Skeletal muscle tissue (tissue), 4 donors: ENCODE data around the gene RS1. TPM values are rescaled to one million over a fixed set of nuclear protein-coding genes. Genes with fewer than 3 reads are reported as not detected.

Experiments used
- H3K27ac ChIP-seq: one replicate; pipeline ENCODE4 v1.7.0; 2013; ENCODE audit warnings: mild to moderate bottlenecking, low read depth, low read length, inconsistent platforms
- H3K27me3 ChIP-seq, 3 donors: one replicate each; pipeline ENCODE4 v1.7.0; 2013; ENCODE audit warnings: low read length in 3 of 3; ENCODE audit not compliant: control insufficient read depth in 3 of 3, insufficient read depth in 3 of 3
- H3K36me3 ChIP-seq, 3 donors: one replicate each; pipeline ENCODE4 v1.7.0; 2013; ENCODE audit warnings: low read length in 3 of 3; ENCODE audit not compliant: control insufficient read depth in 3 of 3, insufficient read depth in 3 of 3
- H3K4me1 ChIP-seq, 3 donors: one replicate each; pipeline ENCODE4 v1.7.0; 2013; ENCODE audit warnings: low read length in 3 of 3, mild to moderate bottlenecking in 3 of 3; ENCODE audit not compliant: control insufficient read depth in 3 of 3, insufficient read depth in 3 of 3
- H3K4me3 ChIP-seq, 3 donors: one replicate each; pipeline ENCODE4 v1.7.0; 2013; ENCODE audit warnings: low read length in 3 of 3
- H3K9ac ChIP-seq, 3 donors: one replicate each; pipeline ENCODE4 v1.7.0; 2013; ENCODE audit warnings: low read length in 3 of 3, mild to moderate bottlenecking in 3 of 3, moderate library complexity in 2 of 3, low read depth in 1 of 3
- H3K9me3 ChIP-seq, 3 donors: one replicate each; pipeline ENCODE4 v1.7.0; 2013; ENCODE audit warnings: low read length in 3 of 3; ENCODE audit not compliant: control insufficient read depth in 3 of 3
- total RNA-seq: library from RNA; depleted of rRNA; stranded (reverse); fragments of >200 nt; gene quantifications from one replicate; pipeline ENCODE4 v1.2.3, GENCODE V29; 2014
- donor health status: Osteomylitis.

Gene RS1
- total RNA-seq, 1 donor from 2014 or later = under 0.01 TPM

GRCh38 chrX:18668071-18668835, 3.7 kb downstream of the RS1 start:
- H3K9ac ChIP-seq = no peak overlapping the region
- no peaks in the 10 kb centered on the region for H3K4me1 ChIP-seq
- no peak overlapping the region for H3K27ac ChIP-seq
- no peaks in the 10 kb centered on the region for H3K9me3 ChIP-seq
- no peaks in the 10 kb centered on the region for H3K36me3 ChIP-seq
- H3K4me3 ChIP-seq = no peak overlapping the region
- H3K27me3 ChIP-seq = no peaks in the 10 kb centered on the region

DNA sequence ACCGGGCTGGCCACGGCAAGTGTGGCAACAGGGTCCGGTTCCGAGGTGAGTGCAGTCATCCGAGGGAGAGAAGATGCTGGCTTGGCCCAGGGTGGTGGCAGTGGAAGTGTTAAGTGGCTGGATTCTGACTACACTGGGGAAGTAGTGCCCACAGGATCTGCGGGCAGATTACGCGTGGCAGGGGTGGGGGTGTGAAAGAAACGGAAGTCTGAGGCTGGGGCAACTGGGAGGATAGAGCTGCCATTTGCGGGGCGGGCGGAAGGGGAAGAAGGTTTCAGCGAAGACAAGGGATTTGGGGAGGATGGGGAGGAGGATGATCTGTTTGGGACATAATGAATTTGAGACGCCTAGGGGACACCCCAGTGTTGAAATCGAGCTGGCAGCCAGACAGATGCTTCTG, 5.3 kb downstream of the RS1 start:
- Histone ChIP-seq H3K9ac (no peak overlapping the region), H3K4me1 (no peaks in the 10 kb centered on the region), H3K4me3 (no peak overlapping the region), H3K27ac (no peak overlapping the region), H3K9me3 (no peaks in the 10 kb centered on the region), H3K27me3 (no peaks in the 10 kb centered on the region), H3K36me3 (no peaks in the 10 kb centered on the region)

DNA sequence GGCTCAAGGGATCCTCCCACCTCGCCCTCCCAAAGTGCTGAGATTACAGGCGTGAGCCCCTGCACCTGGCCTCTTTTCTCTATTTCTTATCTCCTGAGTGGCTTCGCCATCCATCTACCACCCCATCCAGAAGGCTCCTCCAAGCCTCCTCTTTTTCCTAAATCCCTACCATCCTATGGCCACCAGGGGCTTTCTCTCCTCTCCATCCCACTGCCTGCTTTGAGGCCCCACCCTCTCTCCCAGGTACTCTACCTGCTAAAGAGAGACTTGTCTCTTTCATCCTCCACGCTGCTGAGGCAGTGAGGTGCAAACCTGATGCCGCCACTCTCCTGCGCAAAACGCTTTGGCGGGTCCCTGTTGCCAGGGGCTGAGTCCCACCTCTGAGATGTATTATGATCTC, 7.0 kb downstream of the RS1 start:
- Histone ChIP-seq H3K4me1 (no peaks in the 10 kb centered on the region), H3K27ac (no peak overlapping the region), H3K4me3 (no peak overlapping the region), H3K27me3 (no peaks in the 10 kb centered on the region), H3K9ac (no peak overlapping the region), H3K9me3 (no peaks in the 10 kb centered on the region), H3K36me3 (no peaks in the 10 kb centered on the region)

- H3K9ac ChIP-seq = no peak overlapping the region
- H3K4me1 ChIP-seq = no peaks in the 10 kb centered on the region
- H3K4me3 ChIP-seq = no peak overlapping the region
- no peak overlapping the region for H3K27ac ChIP-seq
- H3K36me3 ChIP-seq = no peaks in the 10 kb centered on the region
- H3K27me3 ChIP-seq = no peaks in the 10 kb centered on the region
- H3K9me3 ChIP-seq = no peaks in the 10 kb centered on the region
These were observed 10.6 kb downstream of the RS1 start for GRCh38 chrX:18661273-18661672.

GRCh38 chrX:18654875-18655836, 16.8 kb downstream of the RS1 start:
- H3K36me3 ChIP-seq = no peaks in the 10 kb centered on the region
- H3K9ac ChIP-seq = no peak overlapping the region
- no peak overlapping the region for H3K27ac ChIP-seq
- no peaks in the 10 kb centered on the region for H3K9me3 ChIP-seq
- no peak overlapping the region for H3K4me3 ChIP-seq
- H3K4me1 ChIP-seq = no peaks in the 10 kb centered on the region
- no peaks in the 10 kb centered on the region for H3K27me3 ChIP-seq

GRCh38 chrX:18652636-18653035, 19.3 kb downstream of the RS1 start:
- H3K9ac ChIP-seq = no peak overlapping the region
- no peak overlapping the region for H3K27ac ChIP-seq
- no peaks in the 10 kb centered on the region for H3K4me1 ChIP-seq
- no peaks in the 10 kb centered on the region for H3K9me3 ChIP-seq
- no peaks in the 10 kb centered on the region for H3K36me3 ChIP-seq
- H3K27me3 ChIP-seq = no peaks in the 10 kb centered on the region
- H3K4me3 ChIP-seq = no peak overlapping the region

GRCh38 chrX:18650662-18651061, 21.2 kb downstream of the RS1 start:
- Histone ChIP-seq H3K27me3 (no peaks in the 10 kb centered on the region), H3K4me3 (no peak overlapping the region), H3K9ac (no peak overlapping the region), H3K27ac (no peak overlapping the region), H3K9me3 (no peaks in the 10 kb centered on the region), H3K4me1 (no peaks in the 10 kb centered on the region), H3K36me3 (no peaks in the 10 kb centered on the region)

DNA sequence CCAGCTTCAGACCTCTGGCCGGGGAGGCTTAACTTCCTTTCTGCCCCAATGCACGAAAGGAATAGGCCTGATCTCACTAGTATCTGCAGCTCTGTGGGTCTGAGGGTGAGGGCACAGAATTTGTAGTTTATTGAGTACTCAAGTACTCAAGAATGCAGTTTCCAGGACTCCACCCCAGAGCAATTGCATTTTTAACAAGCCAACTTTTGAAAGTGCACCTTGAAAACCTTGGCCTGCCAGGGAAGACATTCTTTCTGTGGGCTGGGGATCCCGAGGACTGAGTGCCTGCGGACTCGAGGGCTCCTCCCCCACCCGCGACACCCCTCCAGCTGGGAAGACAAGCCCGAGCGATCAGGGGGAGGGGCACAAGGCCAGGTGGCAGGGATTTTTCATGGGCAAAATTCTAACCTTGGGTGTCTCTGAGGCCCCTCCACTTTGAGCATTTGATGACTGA, 22.4 kb downstream of the RS1 start:
- no peaks in the 10 kb centered on the region for H3K27me3 ChIP-seq

GRCh38 chrX:18647621-18648020, 24.3 kb downstream of the RS1 start:
- no peaks in the 10 kb centered on the region for H3K36me3 ChIP-seq
- H3K27ac ChIP-seq = no peak overlapping the region
- no peaks in the 10 kb centered on the region for H3K4me1 ChIP-seq
- H3K9me3 ChIP-seq = no peaks in the 10 kb centered on the region
- H3K27me3 ChIP-seq = no peaks in the 10 kb centered on the region
- no peak overlapping the region for H3K9ac ChIP-seq
- H3K4me3 ChIP-seq = no peak overlapping the region

More for the DNA sequence above, 22.4 kb downstream of the RS1 start:
- no peak overlapping the region for H3K27ac ChIP-seq
- no peak overlapping the region for H3K4me3 ChIP-seq
- no peaks in the 10 kb centered on the region for H3K9me3 ChIP-seq
- H3K36me3 ChIP-seq = no peaks in the 10 kb centered on the region
- no peak overlapping the region for H3K9ac ChIP-seq
- H3K4me1 ChIP-seq = no peaks in the 10 kb centered on the region

DNA sequence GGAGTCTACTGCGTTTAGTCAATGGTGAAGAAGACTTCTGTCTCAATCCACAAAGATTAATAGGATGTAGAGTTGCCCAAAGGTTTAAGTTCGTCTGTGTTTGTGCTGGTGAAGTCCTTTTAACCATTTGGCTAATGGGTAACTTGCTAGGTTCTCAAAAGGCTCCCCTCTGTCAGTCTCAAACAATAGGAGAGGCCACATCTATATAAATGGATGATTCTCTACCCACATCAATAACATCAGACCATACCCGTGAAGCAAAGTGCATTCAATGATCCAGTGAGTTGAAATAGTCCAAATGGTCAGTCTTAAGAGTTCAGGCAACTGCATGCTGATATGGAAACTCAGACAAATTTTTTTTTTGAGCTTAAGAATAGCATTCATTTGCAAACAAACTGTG, 28.1 kb downstream of the RS1 start:
- no peaks in the 10 kb centered on the region for H3K4me1 ChIP-seq
- no peak overlapping the region for H3K4me3 ChIP-seq
- no peak overlapping the region for H3K9ac ChIP-seq
- no peaks in the 10 kb centered on the region for H3K27me3 ChIP-seq
- no peaks in the 10 kb centered on the region for H3K9me3 ChIP-seq
- no peak overlapping the region for H3K27ac ChIP-seq
- no peaks in the 10 kb centered on the region for H3K36me3 ChIP-seq
